Duodenal mucosa (tissue), 2 donors: ENCODE results near the gene MARCHF11.

Source experiments
- H3K27ac ChIP-seq: one replicate; pipeline ENCODE4 v1.7.0; 2013; ENCODE audit warnings: low read depth, low read length
- H3K27me3 ChIP-seq, 2 donors: one replicate each; pipeline ENCODE4 v1.7.0; 2013; ENCODE audit warnings: low read length in 2 of 2, control low read depth in 1 of 2; ENCODE audit not compliant: insufficient read depth in 2 of 2, control insufficient read depth in 1 of 2
- H3K36me3 ChIP-seq, 2 donors: one replicate each; pipeline ENCODE4 v1.7.0; 2013; ENCODE audit warnings: low read length in 2 of 2, control low read depth in 1 of 2; ENCODE audit not compliant: insufficient read depth in 2 of 2, control insufficient read depth in 1 of 2
- H3K4me1 ChIP-seq, 2 donors: one replicate each; pipeline ENCODE4 v1.7.0; 2013; ENCODE audit warnings: low read length in 2 of 2, control low read depth in 1 of 2; ENCODE audit not compliant: insufficient read depth in 2 of 2, control insufficient read depth in 1 of 2
- H3K4me3 ChIP-seq, 2 donors: one replicate each; pipeline ENCODE4 v1.7.0; 2013; ENCODE audit warnings: low read length in 2 of 2, low read depth in 1 of 2
- H3K9ac ChIP-seq, 2 donors: one replicate each; pipeline ENCODE4 v1.7.0; 2013; ENCODE audit warnings: low read length in 2 of 2, low read depth in 1 of 2
- H3K9me3 ChIP-seq, 2 donors: one replicate each; pipeline ENCODE4 v1.7.0; 2013; ENCODE audit warnings: low read length in 2 of 2, control low read depth in 1 of 2; ENCODE audit not compliant: control insufficient read depth in 1 of 2

Gene MARCHF11

DNA sequence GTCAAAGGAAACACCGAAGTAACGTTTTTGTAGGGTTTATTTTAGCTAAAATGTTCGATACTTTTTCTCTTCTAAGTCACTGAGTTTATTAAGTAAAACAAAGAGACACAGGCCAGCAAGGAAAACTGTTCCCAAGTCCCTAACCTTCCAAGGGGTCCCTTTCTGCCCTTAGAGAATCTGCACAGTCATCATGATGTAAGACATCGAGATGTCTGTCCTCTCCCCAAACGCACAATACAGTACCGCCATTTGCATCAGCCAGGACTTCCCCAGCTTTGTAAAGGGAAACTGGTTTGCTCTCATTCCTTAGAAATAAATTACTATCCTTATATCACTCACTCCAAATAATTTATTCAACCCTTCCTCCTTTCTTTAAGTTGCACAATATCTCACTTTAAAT is 89.3 kb downstream of the MARCHF11 start:
- Histone ChIP-seq H3K9ac (no peak overlapping the region), H3K27ac (no peak overlapping the region), H3K4me3 (no peak overlapping the region), H3K36me3 (no peaks in the 10 kb centered on the region), H3K4me1 (no peaks in the 10 kb centered on the region), H3K27me3 (no peaks in the 10 kb centered on the region), H3K9me3 (no peaks in the 10 kb centered on the region)

DNA sequence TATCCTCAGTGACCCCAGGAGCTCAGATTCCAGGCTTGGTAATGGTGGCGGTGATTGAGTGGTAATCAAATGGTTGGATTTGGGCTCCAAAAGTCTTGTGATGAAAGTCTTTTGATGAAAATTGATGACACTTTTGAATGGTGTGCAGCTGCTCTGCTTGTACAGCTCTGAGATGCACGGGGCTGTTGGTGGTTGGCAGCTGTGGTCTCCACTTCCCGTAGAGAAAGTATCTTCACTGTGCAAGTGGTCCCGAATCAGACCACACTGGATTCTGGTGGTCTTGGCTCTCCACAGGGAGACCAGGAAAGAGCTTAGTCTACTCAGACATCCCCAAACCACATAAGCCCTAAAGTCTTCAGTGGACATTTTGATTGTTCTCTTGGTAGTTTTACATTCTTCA is 96.6 kb downstream of the MARCHF11 start:
- Histone ChIP-seq H3K4me1 (no peaks in the 10 kb centered on the region), H3K27ac (no peak overlapping the region), H3K36me3 (no peaks in the 10 kb centered on the region), H3K27me3 (no peaks in the 10 kb centered on the region), H3K4me3 (no peak overlapping the region), H3K9me3 (no peaks in the 10 kb centered on the region), H3K9ac (no peak overlapping the region)

- no peak overlapping the region for H3K27ac ChIP-seq
- no peaks in the 10 kb centered on the region for H3K4me1 ChIP-seq
- H3K36me3 ChIP-seq: no peaks in the 10 kb centered on the region
- H3K9ac ChIP-seq: no peak overlapping the region
- H3K27me3 ChIP-seq: no peaks in the 10 kb centered on the region
- no peaks in the 10 kb centered on the region for H3K9me3 ChIP-seq
- no peak overlapping the region for H3K4me3 ChIP-seq
Observed at GRCh38 chr5:16082053-16082452, 97.5 kb downstream of the MARCHF11 start.

DNA sequence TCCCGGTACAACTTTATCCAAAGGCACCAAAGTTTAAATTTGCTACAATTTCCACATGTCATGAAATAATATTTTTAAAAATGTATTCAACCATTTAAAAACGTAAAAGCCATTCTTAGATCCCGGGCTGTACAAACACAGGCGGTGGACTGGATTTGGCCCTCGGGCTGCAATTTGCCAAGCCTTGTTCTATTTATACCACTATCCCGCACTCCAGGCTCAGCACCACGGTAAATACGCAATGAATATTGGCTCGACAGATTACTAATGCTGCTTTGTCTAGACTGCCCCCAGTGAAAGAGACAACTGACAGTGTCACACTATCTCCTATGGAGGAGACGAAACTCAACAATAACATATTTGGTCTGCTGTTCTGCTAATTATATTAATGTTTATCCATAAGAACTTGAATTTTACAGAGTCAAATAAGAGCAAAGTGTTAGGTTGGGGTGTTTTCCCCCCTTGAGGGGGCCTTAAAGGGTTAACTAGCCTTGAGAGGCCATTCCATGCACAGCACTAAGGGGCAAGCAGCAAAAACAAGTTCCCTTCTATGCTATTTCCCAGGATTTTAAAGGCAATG is 98.1 kb downstream of the MARCHF11 start:
- Histone ChIP-seq H3K27ac (no peak overlapping the region), H3K4me3 (no peak overlapping the region), H3K9me3 (no peaks in the 10 kb centered on the region)

DNA sequence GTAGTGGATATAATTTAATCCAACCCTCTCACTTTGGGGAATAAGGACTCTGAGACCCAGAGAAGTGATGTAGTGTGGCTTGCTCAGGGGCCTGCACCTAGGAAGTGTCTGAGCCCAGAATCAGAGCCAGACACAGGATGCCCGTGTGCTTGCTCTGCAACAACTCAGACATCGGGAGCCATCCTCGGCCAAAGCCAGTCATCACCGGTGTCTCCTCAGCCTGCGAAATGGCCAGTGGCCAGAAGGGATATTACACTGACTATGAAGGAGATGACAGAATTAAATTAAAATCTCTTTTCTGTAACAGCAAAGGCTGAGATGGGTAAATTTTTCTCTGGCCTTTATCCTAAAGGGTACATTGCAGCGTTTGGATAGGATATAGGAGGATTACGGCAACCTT is 102.9 kb downstream of the MARCHF11 start:
- H3K27ac ChIP-seq: no peak overlapping the region
- no peaks in the 10 kb centered on the region for H3K4me1 ChIP-seq
- no peaks in the 10 kb centered on the region for H3K36me3 ChIP-seq
- H3K27me3 ChIP-seq: no peaks in the 10 kb centered on the region
- H3K9ac ChIP-seq: no peak overlapping the region
- H3K4me3 ChIP-seq: no peak overlapping the region
- H3K9me3 ChIP-seq: no peaks in the 10 kb centered on the region

More for the DNA sequence above, 98.1 kb downstream of the MARCHF11 start:
- H3K36me3 ChIP-seq: no peaks in the 10 kb centered on the region
- H3K27me3 ChIP-seq: no peaks in the 10 kb centered on the region
- H3K9ac ChIP-seq: no peak overlapping the region
- no peaks in the 10 kb centered on the region for H3K4me1 ChIP-seq

GRCh38 chr5:16074358-16074757 is 105.2 kb downstream of the MARCHF11 start:
- H3K9ac ChIP-seq: no peak overlapping the region
- H3K9me3 ChIP-seq: no peaks in the 10 kb centered on the region
- H3K4me3 ChIP-seq: no peak overlapping the region
- H3K4me1 ChIP-seq: no peaks in the 10 kb centered on the region
- no peaks in the 10 kb centered on the region for H3K27me3 ChIP-seq
- H3K36me3 ChIP-seq: no peaks in the 10 kb centered on the region
- H3K27ac ChIP-seq: no peak overlapping the region

DNA sequence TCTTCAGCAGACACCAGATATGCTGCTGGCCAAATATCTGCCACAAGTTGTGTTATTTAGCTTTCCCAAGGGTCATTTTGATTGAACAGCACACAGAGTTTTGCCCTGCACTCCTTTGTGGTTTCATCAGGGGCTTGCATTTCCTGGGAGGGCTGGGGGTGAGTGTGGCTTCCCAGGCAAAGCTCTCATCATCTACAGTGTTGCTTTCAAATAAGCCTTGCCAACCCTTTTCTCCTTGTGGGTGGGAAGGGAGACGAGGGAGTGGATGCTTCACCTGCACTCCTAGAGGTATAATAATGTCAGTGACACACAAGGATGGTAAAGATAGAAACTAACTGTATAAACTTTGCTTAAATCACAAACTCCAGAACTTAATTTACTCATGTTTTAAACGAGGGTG is 107.0 kb downstream of the MARCHF11 start:
- Histone ChIP-seq H3K4me1 (no peaks in the 10 kb centered on the region), H3K9me3 (no peaks in the 10 kb centered on the region), H3K27me3 (no peaks in the 10 kb centered on the region), H3K27ac (no peak overlapping the region), H3K36me3 (no peaks in the 10 kb centered on the region), H3K4me3 (no peak overlapping the region), H3K9ac (no peak overlapping the region)

DNA sequence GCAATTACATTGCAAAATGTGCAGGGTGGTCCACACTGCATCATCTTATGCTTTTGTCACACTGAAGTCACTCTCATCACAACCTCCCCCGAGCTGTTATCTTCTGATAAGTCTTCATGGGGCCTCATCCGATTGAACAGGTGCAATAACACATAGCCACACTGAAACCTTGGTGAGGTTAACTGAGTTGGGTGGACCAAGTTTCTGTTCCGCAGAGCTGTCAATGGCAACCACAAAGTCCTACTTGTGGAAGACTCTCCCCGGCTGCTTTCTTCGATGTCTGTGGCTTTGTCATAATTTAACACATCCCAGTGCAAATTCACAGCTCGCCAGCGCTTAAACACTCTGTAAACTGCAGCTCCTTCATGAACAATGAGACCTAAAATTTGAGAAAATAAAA is 112.2 kb downstream of the MARCHF11 start:
- Histone ChIP-seq H3K36me3 (no peaks in the 10 kb centered on the region), H3K4me1 (no peaks in the 10 kb centered on the region), H3K9me3 (no peaks in the 10 kb centered on the region), H3K4me3 (no peak overlapping the region), H3K27me3 (no peaks in the 10 kb centered on the region), H3K9ac (no peak overlapping the region), H3K27ac (no peak overlapping the region)

DNA sequence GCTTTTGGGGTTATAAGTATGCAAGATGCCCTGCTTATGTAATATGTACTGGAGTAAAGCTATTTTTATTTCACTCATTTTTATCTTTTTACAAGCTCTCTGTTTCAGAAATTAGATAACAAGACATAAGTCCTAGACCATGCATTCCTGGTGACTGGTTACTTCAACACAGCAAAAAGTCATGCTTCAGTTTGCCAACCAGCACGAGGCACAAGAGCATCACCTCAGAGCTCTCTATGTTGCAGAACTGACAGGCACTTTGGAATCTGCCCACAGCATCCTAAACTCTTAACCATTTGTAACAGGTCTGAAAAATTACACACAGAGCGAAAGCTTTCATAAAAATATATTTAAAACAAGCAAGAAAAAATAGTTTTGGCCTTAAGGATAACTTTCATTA is 112.8 kb downstream of the MARCHF11 start:
- H3K9me3 ChIP-seq: no peaks in the 10 kb centered on the region
- H3K27ac ChIP-seq: no peak overlapping the region
- H3K36me3 ChIP-seq: no peaks in the 10 kb centered on the region
- no peaks in the 10 kb centered on the region for H3K4me1 ChIP-seq
- H3K27me3 ChIP-seq: no peaks in the 10 kb centered on the region
- no peak overlapping the region for H3K4me3 ChIP-seq
- no peak overlapping the region for H3K9ac ChIP-seq

- no peak overlapping the region for H3K27ac ChIP-seq
- no peaks in the 10 kb centered on the region for H3K27me3 ChIP-seq
- no peak overlapping the region for H3K9ac ChIP-seq
Observed at GRCh38 chr5:16066320-16066719, 113.3 kb downstream of the MARCHF11 start.

GRCh38 chr5:16065831-16066230 is 113.8 kb downstream of the MARCHF11 start:
- Histone ChIP-seq H3K36me3 (no peaks in the 10 kb centered on the region), H3K27ac (no peak overlapping the region), H3K27me3 (no peaks in the 10 kb centered on the region), H3K9me3 (no peaks in the 10 kb centered on the region), H3K4me1 (no peaks in the 10 kb centered on the region), H3K9ac (no peak overlapping the region), H3K4me3 (no peak overlapping the region)

More at GRCh38 chr5:16066320-16066719, 113.3 kb downstream of the MARCHF11 start:
- Histone ChIP-seq H3K4me1 (no peaks in the 10 kb centered on the region), H3K4me3 (no peak overlapping the region), H3K36me3 (no peaks in the 10 kb centered on the region), H3K9me3 (no peaks in the 10 kb centered on the region)
